Activated CD8-positive, alpha-beta memory T cell treated with anti-CD3 and anti-CD28 coated beads for 36 hours (primary cell): ENCODE measurements around the gene C5orf52. TPM values are rescaled to one million over a fixed set of nuclear protein-coding genes. Genes with fewer than 3 reads are reported as not detected.

Experiments used
- CTCF ChIA-PET: fragments of 350-600 bp; sonication (Branson Sonifier 250); formaldehyde crosslinking; loops from one replicate; lab custom pipeline; 2021; ENCODE audit warnings: antibody characterized with exemption; lab: Charles Lee
- POLR2A ChIA-PET: fragments of 350-600 bp; sonication (Branson Sonifier 250); formaldehyde crosslinking; loops from one replicate; lab custom pipeline; 2021; ENCODE audit warnings: antibody characterized with exemption; lab: Charles Lee
- total RNA-seq, 2 experiments: library from RNA; stranded (reverse); gene quantifications; one replicate each; pipeline ENCODE4 v1.2.3, GENCODE V29; 2021

Gene C5orf52
- total RNA-seq, result not detected

- POLR2A ChIA-PET, result no interaction called here
These were observed at the start of gene C5orf52 for GRCh38 chr5:157670662-157671591. Gene C5orf52 (plus strand): TSS chr5:157671533. CDS start chr5:157671615, 82 bp downstream.

GRCh38 chr5:157624144-157624543 lies 47.2 kb upstream of the C5orf52 start:
- POLR2A ChIA-PET, result no interaction called here
- CTCF ChIA-PET, result no interaction called here

More at GRCh38 chr5:157670662-157671591, at the start of gene C5orf52:
- CTCF ChIA-PET, result interaction anchor here (0.7 to 1.2 kb wide), 3 partner anchors 19 to 239 kb away, joined by 3 read pairs; no protein-coding TSS in a partner anchor

- CTCF ChIA-PET, result no interaction called here
- POLR2A ChIA-PET, result no interaction called here
These were observed 44.5 kb upstream of the C5orf52 start for GRCh38 chr5:157626831-157627230.

- ChIA-PET POLR2A (no interaction called here), CTCF (no interaction called here)
These were observed 41.0 kb upstream of the C5orf52 start for GRCh38 chr5:157630341-157630740.

- CTCF ChIA-PET, result interaction anchor here (1.1 kb wide), 1 partner anchor 11 kb away, joined by 3 read pairs; no protein-coding TSS in a partner anchor
- POLR2A ChIA-PET, result no interaction called here
These were observed 30.8 kb upstream of the C5orf52 start for GRCh38 chr5:157640406-157641066.

- CTCF ChIA-PET, result no interaction called here
- POLR2A ChIA-PET, result no interaction called here
These were observed 22.9 kb upstream of the C5orf52 start for GRCh38 chr5:157648275-157648990.

GRCh38 chr5:157649101-157649500 lies 22.2 kb upstream of the C5orf52 start:
- ChIA-PET POLR2A (no interaction called here), CTCF (no interaction called here)

- POLR2A ChIA-PET, result no interaction called here
These were observed 20.2 kb upstream of the C5orf52 start for GRCh38 chr5:157650991-157651611.

GRCh38 chr5:157651623-157652376 lies 19.5 kb upstream of the C5orf52 start:
- CTCF ChIA-PET, result interaction anchor here (0.6 to 1.6 kb wide), 5 partner anchors 11 to 218 kb away, joined by 3 to 5 read pairs (median 3); no protein-coding TSS in a partner anchor
- POLR2A ChIA-PET, result no interaction called here

More at GRCh38 chr5:157650991-157651611, 20.2 kb upstream of the C5orf52 start:
- CTCF ChIA-PET, result interaction anchor here (0.6 to 1.6 kb wide), 5 partner anchors 10 to 218 kb away, joined by 3 to 5 read pairs (median 3); no protein-coding TSS in a partner anchor

GRCh38 chr5:157652377-157652692 lies 19.0 kb upstream of the C5orf52 start, which contains the start of gene SOX30:
Gene SOX30 (minus strand): TSS chr5:157652438. CDS start chr5:157652078, 360 bp downstream.
- ChIA-PET CTCF (no interaction called here), POLR2A (no interaction called here)

- CTCF ChIA-PET, result no interaction called here
- POLR2A ChIA-PET, result no interaction called here
These were observed 13.8 kb upstream of the C5orf52 start for GRCh38 chr5:157657516-157657915.

- ChIA-PET CTCF (interaction anchor here (1.5 to 1.8 kb wide), 2 partner anchors 31 to 84 kb away, joined by 4 read pairs; partner anchors contain the start of gene LSM11), POLR2A (no interaction called here)
These were observed 12.4 kb upstream of the C5orf52 start for GRCh38 chr5:157658893-157659292.

GRCh38 chr5:157659868-157660660 lies 11.3 kb upstream of the C5orf52 start:
- ChIA-PET CTCF (interaction anchor here (1.5 to 1.8 kb wide), 2 partner anchors 30 to 83 kb away, joined by 4 read pairs; partner anchors contain the start of gene LSM11), POLR2A (no interaction called here)

- ChIA-PET CTCF (no interaction called here), POLR2A (no interaction called here)
These were observed 5.8 kb upstream of the C5orf52 start for GRCh38 chr5:157665467-157666070.

- POLR2A ChIA-PET, result interaction anchor here (0.6 kb wide), 1 partner anchor 73 kb away, joined by 4 read pairs; no protein-coding TSS in a partner anchor
- CTCF ChIA-PET, result interaction anchor here (0.6 to 1.6 kb wide), 4 partner anchors 48 to 104 kb away, joined by 3 to 9 read pairs (median 6); partner anchors contain the start of gene LSM11
These were observed 3.0 kb upstream of the C5orf52 start for GRCh38 chr5:157668356-157668755.

GRCh38 chr5:157669701-157670097 lies 1.6 kb upstream of the C5orf52 start:
- ChIA-PET POLR2A (no interaction called here), CTCF (interaction anchor here (0.9 to 1.6 kb wide), 2 partner anchors 15 to 74 kb away, joined by 3 to 9 read pairs; partner anchors contain the start of gene LSM11)
